ENCODE data around the gene CNTN4. TPM values are rescaled to one million over a fixed set of nuclear protein-coding genes. Genes with fewer than 3 reads are reported as not detected.

The CNTN4 gene
- total and polyA plus RNA-seq, 2 donors (not counting 3 experiments of a cell fraction or from before 2014, with no cell fraction given), result not detected

DNA sequence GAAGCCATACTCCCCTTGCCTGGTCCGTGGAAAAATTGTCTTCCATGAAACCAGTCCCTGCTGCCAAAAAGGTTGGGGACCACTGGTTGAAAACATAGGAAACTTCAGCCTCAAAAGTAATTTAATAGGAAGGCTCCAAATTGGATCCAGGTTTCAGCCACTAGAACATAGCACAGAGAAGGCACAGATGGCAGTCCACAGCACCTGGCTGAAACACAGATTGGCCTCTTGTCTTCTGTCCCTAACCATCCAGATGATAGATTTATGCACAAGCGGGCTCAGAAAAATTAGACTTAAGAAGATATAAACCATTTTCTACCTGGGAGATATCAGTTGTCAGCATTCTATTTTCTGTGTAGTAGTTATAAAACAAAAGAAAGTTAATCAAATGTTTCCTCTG, 397.1 kb downstream of the CNTN4 start:
- dilution Hi-C loops (cut with MboI; ENCODE audit: extremely low pct_ligation_motif_present, low sequenced_read_pairs) (no loop called here), intact Hi-C loops (cut with micrococcal nuclease) (no loop called here)
- no peaks in the 10 kb centered on the region for H3K9me1 ChIP-seq (replicated peaks; ENCODE audit: control insufficient read depth, extremely low read depth, insufficient read depth, low read length)
- H3K4me3 ChIP-seq (replicated peaks in 1 of 3; ENCODE audit: insufficient read depth in 1 of 3, low read depth in 1 of 3, low read length in 3 of 3), result no peak overlapping the region
- ChIA-PET POLR2A (no interaction called here), CTCF (no interaction called here)
- peaks cover 2% of the 10 kb centered on the region for H3K9me3 ChIP-seq (replicated peaks; ENCODE audit: control insufficient read depth, insufficient read depth, low read length)
- H3K9ac ChIP-seq (replicated peaks; ENCODE audit: extremely low read depth, insufficient read depth, low read length), result no peak overlapping the region
- FAIRE-seq, result no peak
- H3K27me3 ChIP-seq (ENCODE audit: control insufficient read depth in 2 of 2, insufficient read depth in 2 of 2, low read length in 2 of 2), result no peaks in the 10 kb centered on the region
- TF ChIP-seq, protein P1, sequence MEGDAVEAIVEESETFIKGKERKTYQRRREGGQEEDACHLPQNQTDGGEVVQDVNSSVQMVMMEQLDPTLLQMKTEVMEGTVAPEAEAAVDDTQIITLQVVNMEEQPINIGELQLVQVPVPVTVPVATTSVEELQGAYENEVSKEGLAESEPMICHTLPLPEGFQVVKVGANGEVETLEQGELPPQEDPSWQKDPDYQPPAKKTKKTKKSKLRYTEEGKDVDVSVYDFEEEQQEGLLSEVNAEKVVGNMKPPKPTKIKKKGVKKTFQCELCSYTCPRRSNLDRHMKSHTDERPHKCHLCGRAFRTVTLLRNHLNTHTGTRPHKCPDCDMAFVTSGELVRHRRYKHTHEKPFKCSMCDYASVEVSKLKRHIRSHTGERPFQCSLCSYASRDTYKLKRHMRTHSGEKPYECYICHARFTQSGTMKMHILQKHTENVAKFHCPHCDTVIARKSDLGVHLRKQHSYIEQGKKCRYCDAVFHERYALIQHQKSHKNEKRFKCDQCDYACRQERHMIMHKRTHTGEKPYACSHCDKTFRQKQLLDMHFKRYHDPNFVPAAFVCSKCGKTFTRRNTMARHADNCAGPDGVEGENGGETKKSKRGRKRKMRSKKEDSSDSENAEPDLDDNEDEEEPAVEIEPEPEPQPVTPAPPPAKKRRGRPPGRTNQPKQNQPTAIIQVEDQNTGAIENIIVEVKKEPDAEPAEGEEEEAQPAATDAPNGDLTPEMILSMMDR (IDR thresholded peaks at IDR 0.05; ENCODE audit: extremely low read depth in 1 of 2, insufficient read depth in 1 of 2, low read depth in 1 of 2, low read length in 2 of 2), result no peak
- TF ChIP-seq, protein P2, sequence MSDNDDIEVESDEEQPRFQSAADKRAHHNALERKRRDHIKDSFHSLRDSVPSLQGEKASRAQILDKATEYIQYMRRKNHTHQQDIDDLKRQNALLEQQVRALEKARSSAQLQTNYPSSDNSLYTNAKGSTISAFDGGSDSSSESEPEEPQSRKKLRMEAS (IDR thresholded peaks at IDR 0.05; ENCODE audit: insufficient read depth, insufficient read length), result no peak
- TF ChIP-seq EZH2 (IDR thresholded peaks at IDR 0.05; ENCODE audit: borderline replicate concordance, low read depth, low read length, severe bottlenecking), result no peak
- H3K27ac ChIP-seq (ENCODE audit: insufficient read depth, low read depth, low read length), result no peak overlapping the region
- H4K20me1 ChIP-seq (replicated peaks; ENCODE audit: control insufficient read depth, extremely low read depth, insufficient read depth, low read length), result no peaks in the 10 kb centered on the region
- H3K4me2 ChIP-seq (ENCODE audit: insufficient read depth, low read length), result no peak overlapping the region
- no peaks in the 10 kb centered on the region for H3K4me1 ChIP-seq (ENCODE audit: control insufficient read depth, extremely low read depth, insufficient read depth, low read length)
- no peak overlapping the region for H2AFZ ChIP-seq (ENCODE audit: low read depth, low read length)
- no peak for DNase-seq (ENCODE audit: low read depth, low spot score)
- BruUV-seq (replicated peaks), result no TSS peak
- H3K79me2 ChIP-seq (ENCODE audit: control insufficient read depth, insufficient read depth, low read length), result no peaks in the 10 kb centered on the region
- no peaks in the 10 kb centered on the region for H3K36me3 ChIP-seq (ENCODE audit: control insufficient read depth in 2 of 2, extremely low read depth in 1 of 2, insufficient read depth in 2 of 2, low read length in 2 of 2)

GRCh38 chr3:2504912-2505311, 406.2 kb downstream of the CNTN4 start:
- no peaks in the 10 kb centered on the region for H3K79me2 ChIP-seq (ENCODE audit: control insufficient read depth, insufficient read depth, low read length)
- intact Hi-C loops (cut with micrococcal nuclease), result no loop called here

More at GRCh38 chr3:2504912-2505311, 406.2 kb downstream of the CNTN4 start:
- CTCF ChIA-PET, result no interaction called here
- Histone ChIP-seq H2AFZ (ENCODE audit: low read depth, low read length) (no peak overlapping the region), H4K20me1 (replicated peaks; ENCODE audit: control insufficient read depth, extremely low read depth, insufficient read depth, low read length) (no peaks in the 10 kb centered on the region), H3K27me3 (ENCODE audit: control insufficient read depth in 2 of 2, insufficient read depth in 2 of 2, low read length in 2 of 2) (no peaks in the 10 kb centered on the region), H3K27ac (ENCODE audit: insufficient read depth, low read depth, low read length) (no peak overlapping the region), H3K36me3 (ENCODE audit: control insufficient read depth in 2 of 2, extremely low read depth in 1 of 2, insufficient read depth in 2 of 2, low read length in 2 of 2) (no peaks in the 10 kb centered on the region), H3K9me1 (replicated peaks; ENCODE audit: control insufficient read depth, extremely low read depth, insufficient read depth, low read length) (no peaks in the 10 kb centered on the region), H3K4me2 (ENCODE audit: insufficient read depth, low read length) (no peak overlapping the region), H3K4me1 (ENCODE audit: control insufficient read depth, extremely low read depth, insufficient read depth, low read length) (no peaks in the 10 kb centered on the region), H3K4me3 (replicated peaks in 1 of 3; ENCODE audit: insufficient read depth in 1 of 3, low read depth in 1 of 3, low read length in 3 of 3) (no peak overlapping the region), H3K9me3 (replicated peaks; ENCODE audit: control insufficient read depth, insufficient read depth, low read length) (no peaks in the 10 kb centered on the region), H3K9ac (replicated peaks; ENCODE audit: extremely low read depth, insufficient read depth, low read length) (no peak overlapping the region)
- FAIRE-seq (no peak), DNase-seq (ENCODE audit: low read depth, low spot score) (no peak)
- POLR2A ChIA-PET, result no interaction called here
- TF ChIP-seq, protein P1 (IDR thresholded peaks at IDR 0.05; ENCODE audit: extremely low read depth in 1 of 2, insufficient read depth in 1 of 2, low read depth in 1 of 2, low read length in 2 of 2), result no peak
- TF ChIP-seq FOS (IDR thresholded peaks at IDR 0.05; ENCODE audit: borderline replicate concordance, insufficient read depth, low read length), result no peak
- no peak for TF ChIP-seq EZH2 (IDR thresholded peaks at IDR 0.05; ENCODE audit: borderline replicate concordance, low read depth, low read length, severe bottlenecking)
- TF ChIP-seq, protein P2 (IDR thresholded peaks at IDR 0.05; ENCODE audit: insufficient read depth, insufficient read length), result no peak
- TF ChIP-seq MYC (IDR thresholded peaks at IDR 0.05; ENCODE audit: low read depth, low read length), result no peak
- TF ChIP-seq POLR2A (IDR thresholded peaks at IDR 0.05; ENCODE audit: low read depth, low read length), result no peak
- no peak for TF ChIP-seq POLR2AphosphoS5 (IDR thresholded peaks at IDR 0.05; ENCODE audit: insufficient read depth, low read depth, low read length)
- TF ChIP-seq JUN (IDR thresholded peaks at IDR 0.05; ENCODE audit: borderline replicate concordance, insufficient read depth, insufficient read length, low read depth), result no peak
- TF ChIP-seq GATA2 (IDR thresholded peaks at IDR 0.05; ENCODE audit: insufficient read depth, insufficient read length, low read depth, low read length), result no peak
- dilution Hi-C loops (cut with MboI; ENCODE audit: extremely low pct_ligation_motif_present, low sequenced_read_pairs), result no loop called here
- BruUV-seq (replicated peaks), result no TSS peak

Measured in endothelial cell of umbilical vein (primary cell).